ENCODE measurements around the gene CA9.

Gene CA9

GRCh38 chr9:35700031-35700430 is 26.3 kb downstream of the CA9 start:
- no peaks in the 10 kb centered on the region for H3K9me3 Mint-ChIP-seq
- H3K27ac Mint-ChIP-seq: no peak overlapping the region
- no peak for DNase-seq
- H3K4me1 Mint-ChIP-seq: no peaks in the 10 kb centered on the region
- no peak overlapping the region for H3K4me3 Mint-ChIP-seq
- no peaks in the 10 kb centered on the region for H3K27me3 Mint-ChIP-seq (ENCODE audit: low read depth, poor library complexity)
- H3K36me3 Mint-ChIP-seq (ENCODE audit: low read depth): peaks cover 25% of the 10 kb centered on the region
- no peak for TF ChIP-seq CTCF (IDR thresholded peaks at IDR 0.05)

DNA sequence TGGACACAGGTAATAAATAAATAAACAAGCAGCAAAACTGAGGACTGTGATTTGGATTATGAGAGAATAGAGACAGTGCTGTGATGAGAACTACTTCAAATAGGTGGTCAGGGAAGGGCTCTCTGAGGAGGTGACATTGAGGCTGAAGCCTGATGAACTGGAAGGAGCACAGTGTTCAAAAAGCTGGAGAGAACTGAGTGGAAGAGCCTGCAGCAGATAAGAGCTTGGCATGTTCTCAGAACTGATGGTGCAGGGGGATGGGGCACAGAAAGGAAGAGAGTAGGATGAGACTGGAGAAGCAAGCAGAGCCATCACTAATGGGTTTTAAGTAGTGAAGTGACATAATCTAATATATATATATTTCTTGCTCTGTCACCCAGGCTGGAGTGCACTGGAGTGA is 27.2 kb downstream of the CA9 start:
- Mint-ChIP-seq H3K27ac (no peak overlapping the region), H3K4me1 (no peaks in the 10 kb centered on the region), H3K4me3 (no peak overlapping the region), H3K27me3 (ENCODE audit: low read depth, poor library complexity) (no peaks in the 10 kb centered on the region), H3K36me3 (ENCODE audit: low read depth) (peaks cover 31% of the 10 kb centered on the region), H3K9me3 (no peaks in the 10 kb centered on the region)
- TF ChIP-seq CTCF (IDR thresholded peaks at IDR 0.05): no peak
- DNase-seq: no peak

DNA sequence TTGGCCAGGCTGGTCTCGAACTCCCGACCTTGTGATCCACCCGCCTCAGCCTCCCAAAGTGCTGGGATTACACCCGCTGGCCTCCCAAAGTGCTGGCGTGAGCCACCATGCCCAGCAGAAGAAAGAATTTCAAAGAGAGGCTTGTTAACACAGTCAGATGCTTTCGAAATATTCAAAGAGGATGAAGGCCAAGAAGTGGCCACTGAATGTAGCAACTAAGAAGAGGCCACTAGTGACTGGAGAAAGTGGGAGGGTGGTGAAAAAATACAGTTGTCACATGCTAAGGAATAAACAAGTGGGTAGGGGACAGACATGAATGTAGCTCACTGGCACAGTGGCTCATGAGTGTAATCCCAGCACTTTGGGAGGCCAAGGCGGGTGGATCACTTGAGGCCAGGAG is 29.0 kb downstream of the CA9 start:
- H3K27me3 Mint-ChIP-seq (ENCODE audit: low read depth, poor library complexity): no peaks in the 10 kb centered on the region
- no peaks in the 10 kb centered on the region for H3K4me1 Mint-ChIP-seq
- H3K9me3 Mint-ChIP-seq: no peaks in the 10 kb centered on the region
- no peak overlapping the region for H3K27ac Mint-ChIP-seq
- H3K36me3 Mint-ChIP-seq (ENCODE audit: low read depth): peaks cover 33% of the 10 kb centered on the region
- no peak overlapping the region for H3K4me3 Mint-ChIP-seq
- no peak for DNase-seq
- TF ChIP-seq CTCF (IDR thresholded peaks at IDR 0.05): no peak

DNA sequence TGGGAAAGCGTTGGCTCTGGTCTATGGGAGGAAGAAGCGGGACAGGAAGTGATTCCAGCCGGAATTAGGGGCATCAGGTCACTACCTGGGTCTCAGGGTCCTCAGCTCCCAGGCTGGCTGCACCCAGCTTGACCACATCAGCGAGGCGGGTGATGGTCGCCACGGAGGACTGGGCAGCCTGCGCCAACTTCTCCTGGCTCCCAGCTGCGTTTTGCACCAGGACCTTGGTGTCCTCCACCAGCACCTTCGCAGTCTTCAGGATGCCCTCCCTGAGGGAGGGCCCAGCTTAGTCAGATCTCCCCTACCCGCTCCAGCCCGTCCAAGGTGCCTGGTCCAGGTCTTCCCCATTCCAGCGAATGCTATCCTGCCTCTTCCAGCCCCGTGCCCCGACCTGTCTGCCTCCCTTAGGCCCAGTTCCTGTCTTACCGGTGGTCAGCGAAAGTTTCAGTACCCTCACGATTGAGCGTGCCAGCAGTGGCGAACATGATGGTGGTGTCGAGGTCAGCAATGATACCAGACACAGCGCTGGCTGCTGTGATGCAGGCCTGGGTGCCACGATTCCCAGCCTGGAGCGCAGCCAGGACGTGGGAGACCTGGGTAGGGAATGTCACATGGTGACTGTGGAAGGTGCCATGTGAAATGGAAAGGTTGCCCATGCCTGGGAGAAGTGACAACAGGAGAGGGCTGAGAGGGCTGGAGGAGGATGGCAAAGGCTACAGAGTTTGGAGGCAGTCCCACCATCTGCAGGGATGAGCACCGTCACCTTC is 30.4 kb downstream of the CA9 start:
- Mint-ChIP-seq H3K9me3 (no peaks in the 10 kb centered on the region), H3K36me3 (ENCODE audit: low read depth) (peaks cover 44% of the 10 kb centered on the region), H3K27me3 (ENCODE audit: low read depth, poor library complexity) (no peaks in the 10 kb centered on the region), H3K4me3 (no peak overlapping the region), H3K4me1 (no peaks in the 10 kb centered on the region), H3K27ac (no peak overlapping the region)
- TF ChIP-seq CTCF (IDR thresholded peaks at IDR 0.05): no peak
- DNase-seq: no peak

DNA sequence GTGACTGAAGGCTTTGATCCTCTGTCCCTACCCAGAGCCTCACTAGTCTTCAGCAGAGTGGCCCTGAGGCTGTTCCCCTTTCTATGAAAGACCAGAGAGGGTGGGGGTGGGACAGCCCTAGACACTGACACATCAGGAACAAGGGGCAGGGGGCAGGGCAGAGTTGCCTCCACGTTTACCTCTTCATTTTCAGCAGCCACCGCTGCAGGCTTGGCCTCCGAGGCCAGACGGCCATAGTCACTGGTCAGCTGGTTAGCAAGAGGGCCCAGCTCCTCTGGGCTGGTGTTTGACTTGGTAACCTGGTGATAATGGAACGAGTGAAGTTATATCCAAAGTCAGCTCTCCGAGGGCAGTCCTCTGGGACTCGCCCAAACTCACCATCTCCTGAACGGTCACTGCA is 31.6 kb downstream of the CA9 start:
- TF ChIP-seq CTCF (IDR thresholded peaks at IDR 0.05): no peak
- no peak for DNase-seq

GRCh38 chr9:35705836-35706430 is 32.2 kb downstream of the CA9 start:
- no peaks in the 10 kb centered on the region for H3K4me1 Mint-ChIP-seq
- TF ChIP-seq CTCF (IDR thresholded peaks at IDR 0.05): no peak
- H3K27me3 Mint-ChIP-seq (ENCODE audit: low read depth, poor library complexity): no peaks in the 10 kb centered on the region
- H3K9me3 Mint-ChIP-seq: no peaks in the 10 kb centered on the region
- DNase-seq: no peak
- no peak overlapping the region for H3K4me3 Mint-ChIP-seq
- H3K27ac Mint-ChIP-seq: no peak overlapping the region
- H3K36me3 Mint-ChIP-seq (ENCODE audit: low read depth): peaks cover 57% of the 10 kb centered on the region

More for the DNA sequence above, 31.6 kb downstream of the CA9 start:
- Mint-ChIP-seq H3K27ac (no peak overlapping the region), H3K4me3 (no peak overlapping the region), H3K4me1 (no peaks in the 10 kb centered on the region), H3K9me3 (no peaks in the 10 kb centered on the region), H3K27me3 (ENCODE audit: low read depth, poor library complexity) (no peaks in the 10 kb centered on the region), H3K36me3 (ENCODE audit: low read depth) (peaks cover 51% of the 10 kb centered on the region)

All from nephron progenitor cell (in vitro differentiated cells).